ENCODE data around the gene GRAMD2B.

Gene GRAMD2B

GRCh38 chr5:126515337-126515736 is 92.1 kb downstream of the GRAMD2B start:
- peak; percentile 8 for DNase-seq

- DNase-seq = peak; percentile 47
Observed at GRCh38 chr5:126516133-126516532, 92.9 kb downstream of the GRAMD2B start.

GRCh38 chr5:126516852-126517251 is 93.6 kb downstream of the GRAMD2B start:
- DNase-seq = no peak

DNA sequence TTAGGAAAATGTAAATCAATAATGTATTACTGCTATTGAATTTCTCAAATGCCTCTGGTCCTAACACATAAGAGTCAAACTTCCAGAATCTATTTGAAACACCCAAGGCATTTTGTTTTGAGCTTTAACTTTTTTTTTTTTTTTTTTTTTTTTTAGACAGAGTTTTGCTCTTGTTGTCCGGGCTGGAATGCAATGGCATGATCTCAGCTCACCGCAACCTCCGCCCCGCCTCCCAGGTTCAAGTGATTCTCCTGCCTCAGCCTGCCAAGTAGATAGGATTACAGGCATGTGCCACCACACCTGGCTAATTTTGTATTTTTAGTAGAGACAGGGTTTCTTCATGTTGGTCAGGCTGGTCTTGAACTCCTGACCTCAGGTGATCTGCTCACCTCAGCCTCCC is 96.0 kb downstream of the GRAMD2B start:
- DNase-seq = peak; percentile 47

DNA sequence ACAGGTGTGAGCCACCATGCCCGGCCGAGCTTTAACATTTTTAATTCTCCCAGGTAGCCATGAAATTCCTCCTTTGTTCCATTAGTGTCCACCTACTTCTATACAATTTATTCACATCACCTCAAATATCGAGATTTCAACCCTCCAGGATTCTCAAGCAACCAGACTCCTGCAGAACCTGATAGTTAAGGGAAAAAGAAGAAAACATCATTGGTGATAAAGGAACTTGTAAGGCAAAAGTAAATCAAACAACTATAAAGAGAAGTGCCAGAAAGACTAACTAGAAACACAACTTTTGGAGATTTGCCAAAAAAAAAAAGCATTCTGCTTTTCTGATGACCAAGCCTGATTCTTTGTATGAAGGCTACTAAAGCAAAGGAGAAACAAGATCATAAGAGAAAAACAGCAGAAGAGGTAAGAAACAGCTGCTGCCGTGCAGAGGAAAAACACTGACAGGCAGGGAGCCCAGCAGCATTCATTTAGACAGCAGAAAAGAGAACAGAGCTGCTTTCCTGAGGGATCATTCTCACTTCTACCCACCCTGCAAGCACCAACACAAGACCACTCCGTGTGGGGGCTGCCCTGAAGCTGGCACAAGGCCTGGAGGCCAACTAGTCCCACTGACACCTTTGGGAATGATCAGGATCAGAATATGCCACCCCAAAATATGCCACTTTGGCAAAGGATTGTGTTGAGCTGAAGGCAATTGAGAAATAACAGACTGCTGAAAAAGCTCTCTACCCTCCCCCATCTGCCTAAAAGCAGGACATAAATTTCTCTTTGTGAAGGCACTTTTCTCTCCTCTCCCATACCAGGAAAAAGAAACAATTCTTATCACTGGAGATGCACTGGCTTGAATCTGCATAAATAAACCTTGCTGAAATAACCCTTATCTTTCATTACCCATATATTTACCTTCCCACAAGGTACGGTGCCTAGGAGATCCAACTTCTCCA is 96.7 kb downstream of the GRAMD2B start:
- DNase-seq = no peak

GRCh38 chr5:126520593-126520953 is 97.4 kb downstream of the GRAMD2B start:
- no peak for DNase-seq

GRCh38 chr5:126521130-126521529 is 97.9 kb downstream of the GRAMD2B start:
- DNase-seq = no peak

DNA sequence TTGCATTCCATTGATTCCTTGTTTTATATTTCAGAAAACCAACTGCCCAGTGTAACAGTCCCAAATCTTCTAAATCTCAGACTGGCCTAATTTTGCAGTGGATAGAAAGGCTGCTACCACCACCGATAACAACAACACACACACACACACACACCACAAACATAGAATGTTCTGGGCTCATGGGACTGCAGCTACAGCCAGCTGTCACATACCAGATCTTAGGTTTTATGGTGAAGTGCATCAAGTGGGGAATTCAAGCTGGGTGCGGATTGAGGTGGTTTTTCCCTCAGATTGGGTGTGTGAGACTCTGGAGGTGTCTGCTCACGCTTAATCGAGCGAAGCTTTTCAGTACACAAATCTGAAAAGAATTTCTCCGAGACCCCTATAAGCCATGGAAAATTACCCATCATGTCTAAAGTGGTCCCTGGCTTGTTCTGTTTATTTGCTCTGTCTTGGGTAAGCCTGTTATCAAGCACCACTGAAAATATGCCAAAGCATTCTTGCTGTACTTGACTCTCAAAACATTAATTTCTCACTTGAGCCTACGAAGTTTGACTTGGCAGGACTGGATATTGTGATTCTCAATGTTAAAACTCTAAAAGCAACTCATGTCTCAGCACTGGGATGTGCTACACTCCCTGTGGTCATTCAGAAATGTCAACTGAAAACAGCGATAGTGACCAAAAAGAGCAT is 100.8 kb downstream of the GRAMD2B start:
- DNase-seq = no peak

DNA sequence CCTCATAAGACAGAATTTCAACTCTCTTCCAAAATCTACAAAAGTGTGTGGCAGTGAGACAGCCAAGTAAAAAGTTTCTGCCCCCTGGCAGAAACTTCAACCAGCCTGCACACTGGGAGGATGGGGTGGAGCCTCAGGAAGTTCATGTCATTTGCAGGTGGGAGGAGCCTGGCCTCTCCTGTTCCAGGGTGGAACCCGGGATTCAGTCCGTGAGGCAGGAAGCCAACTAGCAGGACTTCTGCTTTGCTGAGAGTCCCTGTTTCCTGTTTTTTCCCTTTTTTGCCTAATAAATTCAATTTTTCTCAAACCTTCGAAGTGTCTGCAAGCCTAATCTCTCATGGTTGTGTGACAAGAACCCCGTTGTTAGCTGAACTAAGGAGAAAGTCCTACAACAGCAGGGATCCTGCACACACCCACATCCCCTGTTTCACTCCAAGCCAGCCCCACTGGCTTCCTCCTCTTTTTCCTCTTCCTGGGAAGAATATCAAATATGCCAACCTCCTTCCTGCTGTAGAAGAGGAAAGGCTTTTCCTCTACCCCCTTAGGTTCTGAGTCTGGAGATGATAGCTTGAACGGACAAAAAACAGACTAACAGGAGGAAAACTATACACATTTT is 102.5 kb downstream of the GRAMD2B start:
- DNase-seq = no peak

- DNase-seq = no peak
Observed at GRCh38 chr5:126526493-126526892, 103.3 kb downstream of the GRAMD2B start.

GRCh38 chr5:126527158-126527557 is 103.9 kb downstream of the GRAMD2B start:
- DNase-seq = no peak

- no peak for DNase-seq
Observed at GRCh38 chr5:126527892-126528291, 104.7 kb downstream of the GRAMD2B start.

DNA sequence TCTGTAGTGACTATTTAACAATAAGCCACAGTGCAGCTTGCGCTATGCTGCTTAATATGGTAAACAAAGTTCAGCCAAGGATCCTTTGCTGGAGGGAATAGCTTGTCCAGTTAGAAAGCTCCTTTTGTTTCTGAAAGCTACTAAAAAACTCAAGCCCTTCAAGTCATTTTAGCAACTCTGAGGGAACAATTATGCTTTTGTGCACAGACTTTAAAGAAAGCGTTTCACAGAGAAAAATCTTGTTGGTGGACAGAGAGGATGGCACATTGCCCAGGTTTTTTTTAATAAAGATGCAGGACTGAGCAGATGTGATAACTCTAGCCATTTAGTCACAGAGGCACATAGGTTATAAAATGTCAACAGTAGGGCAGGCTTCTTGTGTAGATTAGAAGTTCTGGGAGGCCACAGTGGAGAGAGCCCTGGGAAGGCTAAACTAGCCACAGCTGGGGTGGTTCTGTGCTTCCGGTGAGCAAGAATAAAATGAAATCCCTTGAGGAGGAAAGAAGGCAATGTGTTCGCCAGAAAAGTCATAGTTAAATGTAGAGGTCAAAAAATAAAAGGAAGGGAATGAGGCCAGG is 108.4 kb downstream of the GRAMD2B start:
- no peak for DNase-seq

GRCh38 chr5:126534553-126534952 is 111.3 kb downstream of the GRAMD2B start:
- no peak for DNase-seq

- DNase-seq = no peak
Observed at GRCh38 chr5:126535856-126536545, 112.8 kb downstream of the GRAMD2B start.

- no peak for DNase-seq
Observed at GRCh38 chr5:126536874-126537273, 113.7 kb downstream of the GRAMD2B start.

DNA sequence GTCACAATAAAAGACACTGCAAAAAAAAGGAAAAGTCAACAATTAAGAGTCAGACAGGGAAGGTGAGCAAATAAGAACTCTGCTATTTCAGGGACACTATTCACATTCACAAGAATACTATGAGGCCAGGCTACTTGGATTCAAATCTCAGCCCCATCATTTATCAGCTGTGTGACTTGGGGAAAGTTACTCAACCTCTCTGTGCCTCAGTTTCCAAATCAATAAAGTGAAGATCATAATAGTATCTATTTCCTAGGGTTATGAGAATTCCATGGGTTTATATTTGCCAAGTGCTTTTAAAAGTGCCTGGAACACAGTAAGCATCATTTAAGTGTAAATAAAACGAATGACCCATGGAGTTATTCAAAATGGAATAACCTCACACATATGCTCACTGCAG is 115.4 kb downstream of the GRAMD2B start:
- no peak for DNase-seq

GRCh38 chr5:126540631-126541030 is 117.4 kb downstream of the GRAMD2B start:
- no peak for DNase-seq

DNA sequence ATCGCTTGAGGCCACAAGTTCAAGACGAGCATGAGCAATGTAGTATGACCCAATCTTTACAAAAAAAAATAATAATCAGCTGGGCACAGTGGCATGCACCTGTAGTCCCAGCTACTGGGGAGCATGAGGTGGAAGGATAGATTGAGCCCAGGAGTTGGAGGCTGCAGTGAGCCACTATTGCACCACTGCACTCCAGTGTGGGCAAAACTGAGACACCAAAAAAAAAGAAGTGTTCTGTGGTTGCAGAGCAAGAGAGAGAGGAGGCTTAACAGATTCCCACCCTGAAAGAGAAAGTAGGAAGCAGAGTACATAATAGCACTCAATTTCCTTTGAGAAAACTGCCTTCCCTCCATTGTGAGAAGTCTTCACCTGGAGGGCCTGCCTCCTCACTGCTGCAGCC is 119.2 kb downstream of the GRAMD2B start:
- DNase-seq = no peak

- DNase-seq = no peak
Observed at GRCh38 chr5:126543009-126543408, 119.8 kb downstream of the GRAMD2B start.

DNA sequence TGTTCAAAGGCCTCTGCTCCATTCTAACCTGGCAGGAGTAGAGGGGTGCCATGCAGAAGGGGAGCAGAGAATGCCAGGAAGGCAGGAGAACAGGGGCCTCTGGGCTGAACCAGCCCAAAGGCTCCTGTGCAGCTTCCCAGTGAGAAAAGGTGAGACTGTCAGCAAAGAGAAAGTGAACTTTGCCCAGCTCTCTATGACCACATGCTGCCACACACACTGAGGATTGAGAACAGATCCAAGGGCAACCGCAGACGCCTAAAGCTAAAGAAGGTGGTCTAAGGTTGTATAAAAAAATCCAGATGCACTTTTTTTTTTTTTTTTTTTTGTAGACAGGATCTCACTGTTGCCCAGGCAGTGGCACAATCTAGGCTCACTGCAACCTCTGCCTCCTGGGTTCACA is 120.5 kb downstream of the GRAMD2B start:
- DNase-seq = no peak
